ENCODE measurements around the gene ARHGAP42.

DNA sequence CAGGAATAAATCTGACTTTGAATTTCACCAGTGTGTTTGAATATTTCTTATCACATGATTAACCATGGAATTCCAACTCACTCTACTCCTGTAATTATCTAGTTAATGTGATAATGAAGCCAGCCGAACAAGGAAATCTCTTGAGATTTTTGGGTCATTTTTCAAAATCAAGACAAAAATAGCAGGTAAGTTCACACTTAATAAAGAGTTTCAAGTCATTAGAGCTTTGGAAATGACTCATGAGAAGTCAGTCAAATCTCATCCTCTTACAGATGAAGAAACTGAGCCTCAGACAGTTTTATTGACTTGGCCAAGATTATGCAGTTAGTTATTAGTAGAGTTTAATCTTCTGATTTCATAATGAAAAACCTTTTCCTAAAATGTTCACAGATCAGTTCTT, 148.8 kb downstream of the ARHGAP42 start:
- TF ChIP-seq, protein P1, sequence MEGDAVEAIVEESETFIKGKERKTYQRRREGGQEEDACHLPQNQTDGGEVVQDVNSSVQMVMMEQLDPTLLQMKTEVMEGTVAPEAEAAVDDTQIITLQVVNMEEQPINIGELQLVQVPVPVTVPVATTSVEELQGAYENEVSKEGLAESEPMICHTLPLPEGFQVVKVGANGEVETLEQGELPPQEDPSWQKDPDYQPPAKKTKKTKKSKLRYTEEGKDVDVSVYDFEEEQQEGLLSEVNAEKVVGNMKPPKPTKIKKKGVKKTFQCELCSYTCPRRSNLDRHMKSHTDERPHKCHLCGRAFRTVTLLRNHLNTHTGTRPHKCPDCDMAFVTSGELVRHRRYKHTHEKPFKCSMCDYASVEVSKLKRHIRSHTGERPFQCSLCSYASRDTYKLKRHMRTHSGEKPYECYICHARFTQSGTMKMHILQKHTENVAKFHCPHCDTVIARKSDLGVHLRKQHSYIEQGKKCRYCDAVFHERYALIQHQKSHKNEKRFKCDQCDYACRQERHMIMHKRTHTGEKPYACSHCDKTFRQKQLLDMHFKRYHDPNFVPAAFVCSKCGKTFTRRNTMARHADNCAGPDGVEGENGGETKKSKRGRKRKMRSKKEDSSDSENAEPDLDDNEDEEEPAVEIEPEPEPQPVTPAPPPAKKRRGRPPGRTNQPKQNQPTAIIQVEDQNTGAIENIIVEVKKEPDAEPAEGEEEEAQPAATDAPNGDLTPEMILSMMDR (IDR thresholded peaks at IDR 0.05): no peak
- TF ChIP-seq POLR2AphosphoS5 (IDR thresholded peaks at IDR 0.05; ENCODE audit: low read depth, low read length): no peak

Data from Panc1 (cell line).